GM21529 (cell line): ENCODE results near the gene CYGB.

ENCODE experiments used
- ATAC-seq: cut with Tn5 transposase; IDR thresholded peaks from one replicate; pipeline ENCODE4 v1.9.1; 2021; ENCODE audit not compliant: unreplicated experiment

The CYGB gene

GRCh38 chr17:76550712-76551615 is 13.5 kb upstream of the CYGB start:
- no peak for ATAC-seq

GRCh38 chr17:76549539-76549938 is 12.0 kb upstream of the CYGB start:
- ATAC-seq = no peak

- ATAC-seq = no peak
Measured at GRCh38 chr17:76549215-76549518, 11.7 kb upstream of the CYGB start.

GRCh38 chr17:76548378-76549214 is 11.1 kb upstream of the CYGB start:
- no peak for ATAC-seq

GRCh38 chr17:76547642-76548202 is 10.2 kb upstream of the CYGB start:
- ATAC-seq = no peak

GRCh38 chr17:76547183-76547641 is 9.7 kb upstream of the CYGB start:
- no peak for ATAC-seq

GRCh38 chr17:76546556-76547182 is 9.2 kb upstream of the CYGB start:
- no peak for ATAC-seq

- ATAC-seq = no peak
Measured at GRCh38 chr17:76545918-76546555, 8.5 kb upstream of the CYGB start.

GRCh38 chr17:76544546-76545365 is 7.2 kb upstream of the CYGB start:
- no peak for ATAC-seq

GRCh38 chr17:76543826-76544545 is 6.5 kb upstream of the CYGB start:
- no peak for ATAC-seq

- no peak for ATAC-seq
Measured at GRCh38 chr17:76543482-76543825, 5.9 kb upstream of the CYGB start.

- ATAC-seq = no peak
Measured at GRCh38 chr17:76542984-76543383, 5.5 kb upstream of the CYGB start.

GRCh38 chr17:76542566-76542971 is 5.1 kb upstream of the CYGB start:
- no peak for ATAC-seq

GRCh38 chr17:76541739-76542454 is 4.4 kb upstream of the CYGB start:
- ATAC-seq = no peak

GRCh38 chr17:76540381-76541300 is 3.1 kb upstream of the CYGB start:
- no peak for ATAC-seq

- no peak for ATAC-seq
Measured at GRCh38 chr17:76539631-76540271, 2.2 kb upstream of the CYGB start, which contains the start of gene PRCD. Gene PRCD, plus strand, starts transcription at chr17:76540044. Its CDS starts 98 bp downstream, at chr17:76540142.

GRCh38 chr17:76538941-76539570 is 1.5 kb upstream of the CYGB start:
- no peak for ATAC-seq
